Muscle of back (tissue), 11 donors: ENCODE measurements around the gene CCDC138. TPM values are rescaled to one million over a fixed set of nuclear protein-coding genes. Genes with fewer than 3 reads are reported as not detected.

Experiments used
- DNase-seq, 3 donors: peaks; one replicate each; pipeline versions ENCODE4 v3.0.0 to v3.0.0-alpha.2; 2013
- polyA plus RNA-seq, 10 donors: library from polyadenylated mRNA; unstranded; fragments of 120-200 nt; gene quantifications; one replicate each; pipeline ENCODE4 v1.2.1, GENCODE V29; 2013; ENCODE audit not compliant: insufficient read length in 10 of 10

CCDC138 gene
- polyA plus RNA-seq, 10 donors, result 4.0 to 7.1 (median 5.9) TPM

- no peak for DNase-seq
Observed at GRCh38 chr2:108895188-108895587, 108.6 kb downstream of the CCDC138 start.

GRCh38 chr2:108896741-108897140 is 110.2 kb downstream of the CCDC138 start:
- DNase-seq, result no peak

- no peak for DNase-seq
Observed at GRCh38 chr2:108898315-108899082, 111.9 kb downstream of the CCDC138 start.

GRCh38 chr2:108904680-108905079 is 118.1 kb downstream of the CCDC138 start:
- no peak for DNase-seq

- DNase-seq, result no peak
Observed at GRCh38 chr2:108905176-108905575, 118.6 kb downstream of the CCDC138 start.

GRCh38 chr2:108905906-108906305 is 119.3 kb downstream of the CCDC138 start:
- no peak for DNase-seq

GRCh38 chr2:108906403-108907077 is 120.0 kb downstream of the CCDC138 start:
- DNase-seq, result peak in 1 of 3 donors; percentile 16

GRCh38 chr2:108907822-108908712 is 121.5 kb downstream of the CCDC138 start:
- DNase-seq, result no peak

GRCh38 chr2:108908713-108909070 is 122.1 kb downstream of the CCDC138 start:
- DNase-seq, result no peak

GRCh38 chr2:108909275-108909823 is 122.8 kb downstream of the CCDC138 start:
- DNase-seq, result no peak

GRCh38 chr2:108910011-108910431 is 123.5 kb downstream of the CCDC138 start:
- DNase-seq, result peak in 2 of 3 donors; percentile 22 to 41

GRCh38 chr2:108910541-108911396 is 124.2 kb downstream of the CCDC138 start:
- DNase-seq, result no peak

GRCh38 chr2:108911401-108911800 is 124.8 kb downstream of the CCDC138 start:
- DNase-seq, result no peak

GRCh38 chr2:108911807-108912628 is 125.4 kb downstream of the CCDC138 start:
- no peak for DNase-seq

GRCh38 chr2:108912629-108912902 is 126.0 kb downstream of the CCDC138 start:
- DNase-seq, result no peak

GRCh38 chr2:108916122-108916795 is 129.7 kb downstream of the CCDC138 start:
- DNase-seq, result no peak

- no peak for DNase-seq
Observed at GRCh38 chr2:108916796-108917421, 130.3 kb downstream of the CCDC138 start.

- DNase-seq, result no peak
Observed at GRCh38 chr2:108917526-108917925, 131.0 kb downstream of the CCDC138 start.
